NOMO-1 treated with DMSO at 0.1 percent for 48 hours (cell line): ENCODE measurements around the gene PRIMPOL.
A peak's percentile ranks its signal among the peaks of the same experiment; 100 is the strongest.
"Not testable (repeated sequence)": the region's sequence is repeated elsewhere in the genome, so short reads cannot be mapped to it uniquely, and the experiment has no call there.

Experiments used
- DNase-seq: peaks from one replicate; lab custom pipeline; 2025; ENCODE audit not compliant: unreplicated experiment; lab: John Stamatoyannopoulos, UW

PRIMPOL gene

DNA sequence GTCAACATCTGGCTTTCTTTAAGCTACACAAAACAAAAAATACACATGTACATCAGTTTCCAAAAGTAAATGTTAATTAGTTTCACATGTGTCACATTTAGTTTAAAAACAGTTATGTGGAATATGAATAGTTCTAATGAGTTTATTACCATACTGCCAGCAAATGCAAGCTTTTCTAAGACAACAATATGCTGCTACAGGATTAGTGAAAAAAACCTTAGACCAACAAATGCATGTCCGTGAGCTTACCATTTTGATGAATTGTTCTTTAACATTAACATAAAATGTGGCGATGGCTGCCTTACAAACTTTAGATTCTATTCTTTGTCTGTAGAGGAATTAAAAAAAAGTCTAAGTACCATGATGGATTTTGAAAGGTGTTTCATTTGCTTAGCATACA, 52.6 kb downstream of the PRIMPOL start:
- DNase-seq: no peak

DNA sequence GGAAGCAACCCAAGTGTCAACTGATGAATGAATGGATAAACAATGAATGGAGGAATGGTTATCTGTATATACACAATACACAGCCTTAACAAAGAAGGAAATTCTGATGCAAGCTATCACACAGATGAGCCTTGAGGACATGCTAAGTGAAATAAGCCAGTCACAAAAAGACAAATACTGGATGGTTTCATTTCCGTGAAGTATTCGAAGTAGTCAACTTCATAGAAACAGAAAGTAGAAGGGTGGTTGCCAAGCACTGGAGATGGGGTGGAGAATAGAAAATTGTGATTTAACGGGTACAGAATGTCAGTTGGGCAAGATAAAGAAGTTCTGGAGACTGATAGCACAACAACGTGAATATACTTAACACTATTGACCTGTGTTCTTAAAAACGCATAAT, 56.2 kb downstream of the PRIMPOL start:
- DNase-seq: no peak

DNA sequence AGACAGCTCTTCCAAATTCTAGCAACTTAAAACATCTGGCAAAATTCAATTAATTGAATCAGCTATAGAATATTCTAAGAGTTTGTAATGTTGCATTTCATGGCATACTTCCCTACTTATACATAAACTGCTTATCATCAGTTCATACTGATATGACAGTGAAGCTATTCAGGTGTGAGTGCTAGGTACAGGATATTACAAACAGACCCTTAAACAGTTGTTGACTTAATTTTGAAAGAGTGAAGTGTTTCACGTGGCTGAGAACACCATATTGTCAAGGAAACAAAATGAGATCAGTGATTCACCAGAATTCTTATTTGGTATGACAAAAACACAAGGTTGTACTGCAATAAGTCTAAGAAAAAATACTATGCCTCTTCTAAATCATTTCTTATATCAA, 56.9 kb downstream of the PRIMPOL start:
- DNase-seq: no peak

DNA sequence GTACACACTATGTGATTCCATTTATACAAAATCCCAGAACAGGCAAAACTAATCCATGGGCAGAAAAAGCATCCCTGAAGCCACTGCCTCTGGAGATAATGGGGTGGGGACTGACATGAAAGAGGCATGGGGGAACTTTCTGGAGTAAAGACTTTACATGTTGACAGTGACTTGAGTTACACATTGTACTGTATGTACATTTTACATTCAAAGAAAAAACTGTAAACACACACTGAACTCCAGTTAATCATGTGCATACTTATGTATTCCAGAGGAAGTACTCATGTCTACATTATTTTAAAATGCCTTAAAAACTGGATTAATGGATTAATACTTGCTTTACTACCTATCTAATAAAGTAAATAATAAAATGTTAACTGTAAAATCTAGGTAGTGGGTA, 62.8 kb downstream of the PRIMPOL start:
- no peak for DNase-seq

DNA sequence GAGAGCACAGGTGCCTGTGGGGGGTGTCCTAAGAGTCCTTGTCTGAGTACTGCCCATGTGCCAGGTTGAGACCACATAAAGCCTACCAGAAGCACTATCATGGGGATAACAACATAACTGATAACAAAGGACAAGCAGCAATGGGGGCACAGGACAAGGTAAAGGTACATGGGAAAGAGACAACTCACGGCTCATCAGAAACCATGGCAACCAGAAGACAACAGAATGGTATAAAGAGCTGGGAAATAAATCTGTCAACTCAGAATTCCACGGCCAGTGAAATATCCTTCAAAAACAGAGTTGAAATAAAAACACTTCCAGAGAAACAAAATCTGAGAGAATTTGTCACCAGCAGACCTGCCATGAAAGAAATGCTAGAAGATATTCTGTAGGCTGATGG, 64.3 kb downstream of the PRIMPOL start:
- no peak for DNase-seq

DNA sequence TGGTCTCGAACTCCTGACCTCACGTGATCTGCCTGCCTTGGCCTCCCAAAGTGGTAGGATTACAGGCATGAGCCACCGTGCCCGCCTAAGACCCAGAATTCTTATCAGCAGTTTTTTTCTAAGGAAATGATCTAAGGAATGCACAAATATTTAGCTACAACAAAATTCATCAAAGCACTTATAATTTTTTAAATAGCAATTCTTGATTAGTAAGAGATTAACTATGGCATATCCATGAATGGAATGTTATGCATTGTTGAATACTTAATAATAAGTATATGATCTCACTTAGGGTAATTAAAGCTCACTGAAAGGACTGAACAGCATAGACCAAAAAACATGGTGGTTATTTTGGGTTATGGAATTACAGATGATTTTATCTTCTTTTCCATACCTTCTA, 66.0 kb downstream of the PRIMPOL start:
- DNase-seq: no peak

DNA sequence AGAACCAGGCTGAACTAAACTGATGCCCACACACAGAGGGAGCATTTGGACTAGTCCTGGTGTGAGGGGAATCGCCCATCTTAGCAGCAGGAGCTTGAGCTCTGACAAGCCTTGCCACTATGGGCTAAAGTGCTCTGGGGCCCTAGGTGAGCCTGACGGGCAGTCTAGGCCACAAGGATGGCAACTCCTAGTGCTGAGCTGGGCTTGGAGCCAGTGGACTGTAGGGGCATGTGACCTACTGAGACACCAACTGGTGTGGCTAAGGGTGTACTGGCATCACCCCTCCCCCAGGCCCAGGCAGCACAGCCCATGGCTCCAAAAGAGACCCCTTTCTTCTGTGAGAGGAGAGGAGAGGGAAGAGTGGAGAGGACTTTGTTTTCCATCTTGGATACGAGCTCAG, 69.9 kb downstream of the PRIMPOL start:
- DNase-seq: no peak

DNA sequence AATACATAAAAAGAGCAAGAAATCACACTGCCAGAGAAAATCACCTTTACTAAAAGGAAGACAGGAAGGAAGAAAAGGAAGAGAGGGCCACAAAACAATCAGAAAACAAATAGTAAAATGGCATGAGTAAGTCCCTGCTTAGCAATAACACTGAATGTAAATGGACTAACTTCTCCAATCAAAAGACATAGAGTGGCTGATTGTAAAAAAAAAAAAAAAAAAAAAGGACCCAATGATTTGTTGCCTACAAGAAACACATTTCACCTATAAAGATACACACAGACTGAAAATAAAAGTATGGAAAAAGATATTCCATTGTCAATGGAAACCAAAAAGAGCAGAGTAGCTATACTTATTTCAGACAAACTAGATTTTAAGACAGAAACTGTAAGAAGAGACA, 71.7 kb downstream of the PRIMPOL start:
- no peak for DNase-seq

DNA sequence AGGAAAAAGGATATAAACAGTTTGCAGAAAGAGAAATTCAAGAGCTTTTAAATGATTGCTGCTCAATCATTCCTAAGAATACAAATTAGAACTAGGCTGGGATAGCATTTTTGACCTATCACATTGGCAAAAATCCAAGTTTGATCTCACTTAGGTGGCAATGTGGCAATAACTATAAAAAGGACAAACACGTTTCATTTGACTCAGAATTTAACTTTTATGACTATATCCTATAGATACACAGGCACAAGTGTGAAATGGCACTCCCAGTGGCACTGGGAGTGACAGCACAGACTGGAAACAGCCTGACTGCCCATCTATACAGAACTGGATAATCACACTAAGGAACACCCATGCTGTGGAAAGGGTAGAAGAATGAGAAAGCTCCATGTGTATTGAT, 73.3 kb downstream of the PRIMPOL start:
- DNase-seq: no peak

DNA sequence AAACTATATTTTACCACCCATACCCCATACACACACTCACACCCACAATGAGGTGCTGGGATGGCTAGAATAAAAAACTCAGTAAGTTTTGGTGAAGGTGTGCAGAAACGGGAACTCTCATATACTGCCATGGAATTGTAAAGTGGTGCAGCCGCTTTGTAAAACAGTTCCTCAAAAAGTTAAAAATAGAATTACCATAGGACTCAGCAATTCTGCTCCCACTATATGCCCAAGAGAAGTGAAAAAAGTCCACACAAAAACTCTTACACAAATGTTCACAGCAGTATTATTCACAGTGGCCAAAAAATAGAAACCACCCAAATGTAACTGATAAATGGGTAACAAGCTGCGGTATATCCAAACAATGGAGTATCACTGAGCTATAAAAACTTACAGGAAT, 77.9 kb downstream of the PRIMPOL start:
- DNase-seq: peak; percentile 19

DNA sequence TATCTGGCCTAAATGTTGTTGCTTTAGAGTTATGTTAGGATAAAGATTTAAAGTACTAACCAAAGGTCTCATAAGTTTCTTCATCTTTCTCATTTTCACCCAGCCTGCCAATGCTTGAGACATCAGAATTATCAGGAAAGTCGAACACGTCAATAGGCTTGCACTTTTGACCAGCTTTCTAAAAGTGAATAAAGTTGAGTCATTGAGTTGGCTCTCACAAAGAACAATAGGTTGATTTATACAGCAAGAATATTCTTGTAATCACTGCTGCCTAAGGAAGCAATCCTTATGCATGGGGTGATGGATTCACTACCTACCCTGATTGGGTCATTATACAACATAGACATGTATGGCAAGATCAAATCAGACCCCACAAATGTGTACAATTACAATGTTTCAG, 79.3 kb downstream of the PRIMPOL start:
- no peak for DNase-seq

DNA sequence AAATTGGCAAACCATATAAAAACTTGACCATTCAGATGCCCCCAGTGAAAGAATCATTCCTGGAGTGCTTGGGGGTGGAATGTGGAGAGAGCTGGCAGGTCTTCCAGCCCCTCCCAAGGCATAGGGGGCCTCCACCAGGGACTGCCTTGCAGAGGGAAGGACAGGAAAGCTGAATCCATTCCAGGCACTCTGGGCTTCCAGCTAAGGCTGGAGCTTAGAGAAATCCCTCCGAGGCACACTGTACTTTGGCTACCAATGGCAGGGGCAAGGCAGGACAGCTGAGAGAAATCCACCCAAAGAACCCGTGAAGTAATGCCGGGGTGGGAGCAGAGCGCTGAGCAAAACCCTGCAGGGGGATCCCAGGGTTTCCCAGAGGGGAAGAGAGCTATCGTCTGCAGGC, 80.4 kb downstream of the PRIMPOL start:
- DNase-seq: no peak

DNA sequence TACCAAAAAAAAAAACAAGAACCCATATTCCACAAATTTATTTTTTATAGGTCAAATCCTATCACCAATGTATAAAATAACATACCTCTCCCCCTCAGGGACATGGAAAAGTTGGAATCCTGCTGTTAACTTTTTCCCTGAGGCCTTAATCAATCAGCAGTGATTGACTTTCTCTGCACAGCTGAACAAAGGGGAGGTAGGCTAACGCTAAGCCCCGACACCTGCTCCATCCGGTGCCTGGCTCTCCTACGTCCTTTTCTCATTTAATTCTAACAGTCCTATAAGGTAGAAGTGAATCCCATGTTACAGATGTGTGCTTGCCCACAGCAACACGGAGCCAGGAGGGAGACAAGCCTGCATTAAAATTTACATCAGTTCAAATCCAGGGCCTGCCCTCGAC, 81.5 kb downstream of the PRIMPOL start:
- DNase-seq: no peak

DNA sequence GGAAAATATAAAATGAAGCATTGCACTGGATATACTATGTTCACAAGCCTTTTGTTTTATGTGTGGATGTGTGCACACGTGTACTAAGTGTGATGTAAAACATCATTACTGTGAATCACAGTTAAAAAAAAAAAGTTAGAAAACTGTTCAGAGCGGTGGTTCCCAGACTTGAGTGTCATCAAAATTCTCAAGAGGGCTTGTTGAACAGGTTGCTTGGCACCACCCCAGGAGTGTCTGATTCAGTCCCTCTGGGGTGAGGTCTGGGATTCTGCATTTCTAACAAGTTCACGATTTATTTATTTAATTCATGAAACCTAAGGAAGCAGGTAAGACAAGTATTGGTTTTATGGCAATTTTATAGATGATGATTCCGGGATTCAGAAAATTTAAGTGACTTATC, 82.6 kb downstream of the PRIMPOL start:
- no peak for DNase-seq

DNA sequence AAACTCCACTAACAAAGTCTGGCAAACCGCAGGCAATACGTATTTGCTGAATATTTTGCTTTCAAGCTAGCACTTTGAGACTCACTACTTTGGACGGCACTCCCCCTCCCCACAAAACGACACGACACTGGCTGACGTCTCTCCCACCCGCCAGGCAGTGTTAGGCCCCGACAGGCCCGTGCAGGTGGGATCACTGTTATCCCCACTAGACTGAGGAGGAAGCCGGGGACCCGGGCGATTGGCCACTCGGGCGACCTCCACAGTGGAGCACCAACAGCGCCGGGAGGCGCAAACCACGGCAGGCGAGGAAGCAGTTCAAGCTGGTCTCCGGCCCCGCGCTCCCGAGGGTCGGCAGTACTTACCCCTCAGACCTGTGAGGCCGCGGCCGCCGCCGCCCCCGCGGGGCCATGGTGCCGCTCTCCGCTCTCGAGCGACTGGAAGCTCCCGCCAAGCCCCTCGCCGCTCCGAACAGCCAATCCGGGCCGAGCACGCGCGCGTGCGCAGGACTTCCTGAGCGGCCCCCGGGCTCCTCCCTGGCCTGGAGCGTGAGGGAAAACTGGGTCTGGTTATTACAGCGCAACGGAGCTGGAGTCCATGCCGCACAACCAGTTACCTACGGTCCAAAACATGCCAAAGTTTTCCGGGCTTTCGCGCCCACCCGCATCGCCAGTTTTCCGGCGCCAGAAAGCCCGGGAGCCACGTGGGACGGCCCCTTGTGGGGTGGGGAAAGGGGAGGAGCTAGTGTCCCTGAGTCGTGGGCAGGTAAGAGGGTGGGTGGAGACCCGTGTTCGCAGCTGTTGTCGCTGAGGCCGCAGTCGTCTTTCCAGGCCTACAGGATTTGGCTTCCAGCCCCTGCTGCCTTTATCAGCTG, 84.4 kb downstream of the PRIMPOL start, which contains the start of gene CENPU:
Gene CENPU, minus strand, starts transcription at position 443 of the 871 bp plus-strand sequence. Its CDS starts 34 bp downstream, at position 409.
- DNase-seq: peak; percentile 99

DNA sequence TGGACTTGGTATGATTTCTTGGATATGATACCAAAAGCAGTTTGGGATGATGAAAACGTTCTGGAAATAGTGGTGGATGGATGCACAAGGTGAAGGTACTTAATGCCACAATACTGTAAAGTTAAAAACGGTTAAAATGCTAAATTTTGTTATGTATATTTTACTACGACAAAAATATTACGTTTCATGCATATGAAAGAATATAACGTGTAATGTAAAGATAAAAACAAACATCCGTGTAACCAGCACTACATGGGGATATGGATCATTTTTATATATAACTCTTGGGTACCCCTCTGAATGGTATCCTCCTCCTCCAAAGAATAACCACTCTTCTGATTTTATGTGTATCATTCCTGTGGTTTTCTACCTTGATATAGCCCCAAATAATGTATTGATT, 85.2 kb downstream of the PRIMPOL start:
- DNase-seq: no peak

DNA sequence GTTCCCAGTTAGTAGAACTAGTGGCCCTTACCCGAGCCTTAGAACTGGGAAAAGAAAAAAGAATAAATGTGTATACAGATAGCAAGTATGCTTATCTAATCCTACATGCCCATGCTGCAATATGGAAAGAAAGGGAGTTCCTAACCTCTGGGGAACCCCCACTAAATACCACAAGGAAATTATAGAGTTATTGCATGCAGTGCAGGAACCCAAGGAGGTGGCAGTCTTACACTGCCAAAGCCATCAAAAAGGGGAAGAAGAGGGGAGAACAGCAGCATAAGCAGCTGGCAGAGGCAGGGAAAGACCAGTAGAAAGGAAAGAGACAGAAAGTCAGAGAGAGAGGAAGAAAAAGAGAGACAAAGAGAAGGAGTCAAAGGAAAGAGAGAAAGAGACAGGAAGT, 90.0 kb downstream of the PRIMPOL start:
- DNase-seq: peak; percentile 18

DNA sequence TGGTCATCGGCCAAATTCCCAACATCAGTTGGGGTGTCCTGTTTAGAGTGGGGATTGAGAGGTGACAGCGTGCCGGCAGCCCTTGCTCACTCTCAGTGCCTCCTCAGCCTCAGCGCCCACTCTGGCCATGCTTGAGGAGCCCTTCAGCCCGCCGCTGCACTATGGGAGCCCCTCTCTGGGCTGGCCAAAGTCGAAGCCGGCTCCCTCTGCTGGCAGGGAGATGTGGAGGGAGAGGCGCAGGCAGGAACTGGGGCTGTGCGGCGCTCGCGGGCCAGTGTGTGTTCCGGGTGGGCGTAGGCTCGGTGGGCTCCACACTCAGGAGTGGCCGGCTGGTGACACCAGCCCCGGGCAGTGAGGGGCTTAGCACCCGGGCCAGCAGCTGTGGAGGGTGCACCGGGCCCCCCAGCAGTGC, 91.4 kb downstream of the PRIMPOL start:
- no peak for DNase-seq

DNA sequence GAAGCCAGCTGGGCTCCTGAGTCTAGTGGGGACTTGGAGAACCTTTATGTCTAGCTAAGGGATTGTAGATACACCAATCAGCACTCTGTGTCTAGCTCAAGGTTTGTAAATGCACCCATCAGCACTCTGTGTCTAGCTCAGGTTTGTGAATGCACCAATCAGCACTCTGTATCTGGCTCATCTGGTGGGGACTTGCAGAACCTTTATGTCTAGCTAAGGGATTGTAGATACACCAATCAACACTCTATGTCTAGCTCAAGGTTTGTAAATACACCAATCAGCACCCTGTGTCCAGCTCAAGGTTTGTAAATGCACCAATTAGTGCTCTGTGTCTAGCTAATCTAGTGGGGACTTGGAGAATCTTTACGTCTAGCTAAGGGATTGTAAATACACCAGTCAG, 92.1 kb downstream of the PRIMPOL start:
- DNase-seq: not testable (repeated sequence)

DNA sequence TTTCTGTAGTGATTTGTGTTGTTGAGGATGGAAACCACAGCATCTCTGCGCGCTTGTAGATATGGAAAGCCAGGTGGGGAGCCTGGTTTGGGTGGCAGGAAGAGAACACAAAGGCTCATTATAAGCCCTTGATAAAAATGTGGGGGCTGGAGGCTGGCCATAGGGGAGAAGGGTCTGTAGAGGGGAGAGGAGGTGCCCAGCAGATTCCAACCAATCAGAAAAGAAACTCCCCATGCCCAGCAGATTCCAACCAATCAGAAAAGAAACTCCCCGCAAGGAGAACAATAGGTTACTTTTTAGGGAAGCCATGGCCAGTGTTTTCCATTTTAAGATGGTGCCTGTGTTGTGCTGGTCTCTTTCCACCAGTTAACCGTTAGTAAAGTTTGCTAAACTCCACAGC, 94.1 kb downstream of the PRIMPOL start:
- no peak for DNase-seq

DNA sequence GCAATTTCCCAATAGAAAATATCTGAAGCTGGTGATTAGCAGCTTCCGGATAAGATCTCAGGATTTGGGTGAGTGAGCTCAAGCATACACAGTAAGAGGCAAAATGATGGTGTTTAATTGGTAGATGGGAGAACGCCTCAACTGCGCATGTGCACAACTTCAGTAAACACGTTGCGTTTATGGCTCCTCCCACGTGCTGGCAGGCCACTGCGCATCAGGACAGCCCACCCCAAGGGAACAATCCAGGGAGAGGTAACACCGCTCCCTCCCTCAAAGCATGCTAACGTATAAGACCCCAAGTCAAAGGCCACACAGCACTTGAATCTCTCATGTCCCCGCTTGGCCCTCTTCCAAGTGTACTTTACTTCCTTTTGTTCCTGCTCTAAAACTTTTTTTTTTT, 94.7 kb downstream of the PRIMPOL start:
- no peak for DNase-seq
